Pulmonary artery endothelial cell (primary cell): ENCODE measurements around the gene SYN1. TPM values are rescaled to one million over a fixed set of nuclear protein-coding genes. Genes with fewer than 3 reads are reported as not detected.
A peak's percentile ranks its signal among the peaks of the same experiment; 100 is the strongest.

Source experiments
- DNase-seq: peaks from one replicate; pipeline ENCODE4 v3.0.0-alpha.2; 2011; ENCODE audit warnings: low read depth, low spot score
- total RNA-seq: library from RNA; depleted of rRNA; stranded (reverse); fragments of >200 nt; gene quantifications from 2 replicates; pipeline ENCODE4 v1.2.3, GENCODE V29; 2014

The SYN1 gene
- total RNA-seq, 1 donor from 2014 or later = not detected

DNA sequence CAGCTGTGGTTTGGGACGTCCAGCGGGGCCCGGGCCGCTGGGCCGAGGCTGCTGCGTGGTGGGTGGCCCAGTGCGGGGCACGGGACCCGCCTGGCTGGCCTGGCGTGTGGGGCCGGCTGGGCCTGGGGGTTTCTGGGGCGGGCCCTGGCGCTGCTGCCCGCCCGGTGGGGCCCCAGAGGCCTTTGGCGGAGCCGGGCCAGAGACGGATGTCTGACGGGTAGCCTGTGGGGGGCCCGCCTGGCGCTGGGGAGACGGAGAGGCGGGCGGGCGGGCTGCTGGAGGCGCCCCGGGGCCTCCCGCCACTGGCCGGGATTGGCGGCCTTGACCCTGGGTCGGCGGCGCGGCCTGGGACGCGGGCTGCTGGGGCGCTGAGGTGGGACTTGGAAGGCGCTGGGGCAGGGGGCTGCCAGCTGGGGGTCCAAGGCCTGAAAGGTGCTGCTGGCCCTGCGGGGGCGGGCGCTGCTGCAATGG, 45.5 kb downstream of the SYN1 start:
- DNase-seq = no peak

DNA sequence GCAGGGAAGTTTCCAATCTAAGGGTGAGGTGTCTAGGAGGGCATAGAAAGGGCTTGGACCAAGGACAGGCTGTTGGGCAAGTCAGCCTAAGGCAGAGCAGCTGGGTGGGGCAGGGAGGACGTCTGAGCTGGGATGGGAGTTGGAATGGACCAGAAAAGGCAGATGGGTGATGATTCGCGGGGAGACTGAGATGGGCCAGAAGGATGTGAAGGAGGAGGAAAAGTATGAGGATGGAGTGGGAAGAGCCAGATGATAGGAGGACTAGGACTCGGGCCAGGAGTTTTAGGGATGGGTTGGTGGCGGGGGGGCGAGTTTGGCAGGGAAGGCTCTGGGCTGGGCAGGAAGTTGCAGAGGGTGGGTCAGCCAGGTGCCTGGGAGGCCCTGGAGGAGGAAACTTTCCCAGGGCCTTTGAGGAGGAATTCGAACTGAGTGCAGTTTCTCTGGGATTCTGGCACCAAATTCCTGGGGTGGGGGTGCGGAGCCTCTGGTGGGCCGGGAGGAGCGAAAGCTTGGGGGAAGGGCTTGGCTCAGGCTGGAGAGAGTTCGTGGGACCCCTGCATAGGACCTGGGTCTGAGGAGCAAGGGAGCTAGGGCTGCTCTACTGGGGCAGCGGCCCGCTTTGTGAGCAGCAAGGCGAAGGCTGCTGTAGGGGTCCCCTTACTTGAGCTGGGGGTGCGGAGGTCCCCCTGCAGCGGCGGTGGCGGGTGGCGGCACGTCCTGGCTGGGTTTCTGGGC, 46.1 kb downstream of the SYN1 start:
- DNase-seq = no peak

DNA sequence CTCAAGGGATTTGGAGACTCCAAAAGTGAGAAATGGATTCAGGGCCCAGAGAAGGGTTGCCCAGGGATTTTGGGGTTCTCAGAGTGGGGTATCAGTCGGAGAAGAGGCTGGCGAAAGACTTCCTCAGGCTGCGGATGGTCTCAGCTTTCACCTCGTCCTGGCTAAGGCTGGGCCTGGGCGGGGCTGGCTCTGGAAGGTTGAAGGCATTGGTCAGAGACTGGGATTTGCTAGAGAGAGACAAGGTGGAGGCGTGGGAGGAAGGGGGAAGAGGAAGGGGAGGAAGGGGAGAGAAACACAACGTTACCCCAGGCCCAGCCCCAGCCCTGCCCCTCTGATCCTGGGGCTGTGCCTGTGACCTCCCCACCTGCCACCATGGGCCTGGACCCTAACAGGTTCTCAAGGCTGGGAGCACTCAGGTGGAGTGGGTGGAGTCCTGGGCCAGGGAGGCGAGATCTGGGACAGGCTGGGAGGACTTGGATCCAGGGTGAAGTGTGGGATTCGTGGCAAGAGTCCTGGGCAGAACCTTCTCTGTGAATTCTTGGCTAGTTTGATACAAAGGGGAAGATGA, 46.8 kb downstream of the SYN1 start:
- no peak for DNase-seq

DNA sequence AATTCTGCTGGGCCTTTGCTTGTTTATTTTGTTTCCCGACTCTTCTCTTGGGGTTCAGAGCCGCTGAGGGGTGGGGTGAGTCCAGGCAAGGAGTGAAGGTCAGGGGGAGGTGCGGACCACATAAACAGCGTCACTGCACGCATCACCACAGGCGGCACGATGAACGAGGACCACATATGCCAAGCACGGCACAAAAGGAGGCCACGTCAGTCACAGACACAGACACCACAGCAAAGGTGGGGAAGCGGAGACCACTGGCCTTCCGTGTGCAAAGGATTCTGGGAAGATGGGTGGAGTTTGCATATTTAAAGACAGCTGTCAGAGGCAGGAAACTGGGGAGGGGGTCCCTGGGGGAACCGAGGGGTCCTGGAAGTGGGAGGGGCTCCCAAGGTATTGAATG, 47.8 kb downstream of the SYN1 start:
- DNase-seq = no peak

DNA sequence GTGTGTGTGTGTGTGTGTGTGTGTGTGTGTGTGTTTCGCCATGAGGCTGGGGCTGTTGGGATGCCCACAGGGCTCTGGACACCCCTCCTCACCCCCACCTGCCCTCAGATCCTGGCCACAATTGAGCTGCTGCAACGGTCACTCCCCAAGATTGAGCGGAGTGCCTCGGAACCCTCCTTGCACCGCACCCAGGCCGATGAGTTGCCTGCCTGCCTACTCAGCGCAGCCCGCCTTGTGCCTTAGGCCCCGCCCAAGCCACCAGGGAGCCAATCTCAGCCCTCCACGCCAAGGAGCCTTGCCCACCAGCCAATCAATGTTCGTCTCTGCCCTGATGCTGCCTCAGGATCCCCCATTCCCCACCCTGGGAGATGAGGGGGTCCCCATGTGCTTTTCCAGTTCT, 48.4 kb downstream of the SYN1 start:
- no peak for DNase-seq

DNA sequence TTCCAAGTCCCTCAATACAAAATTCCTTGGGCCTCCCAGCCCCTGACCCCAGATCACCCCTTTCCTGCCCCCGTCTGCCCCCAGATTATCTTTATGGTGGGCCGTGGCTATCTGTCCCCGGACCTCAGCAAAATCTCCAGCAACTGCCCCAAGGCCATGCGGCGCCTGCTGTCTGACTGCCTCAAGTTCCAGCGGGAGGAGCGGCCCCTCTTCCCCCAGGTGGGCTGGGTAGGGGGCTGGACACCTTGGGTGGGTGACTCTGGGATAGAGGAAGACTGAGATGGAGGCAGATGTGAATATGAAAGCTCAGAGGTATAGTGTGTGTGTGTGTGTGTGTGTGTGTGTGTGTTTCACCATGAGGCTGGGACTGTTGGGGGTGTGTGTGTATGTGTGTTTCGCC, 48.9 kb downstream of the SYN1 start:
- no peak for DNase-seq

DNA sequence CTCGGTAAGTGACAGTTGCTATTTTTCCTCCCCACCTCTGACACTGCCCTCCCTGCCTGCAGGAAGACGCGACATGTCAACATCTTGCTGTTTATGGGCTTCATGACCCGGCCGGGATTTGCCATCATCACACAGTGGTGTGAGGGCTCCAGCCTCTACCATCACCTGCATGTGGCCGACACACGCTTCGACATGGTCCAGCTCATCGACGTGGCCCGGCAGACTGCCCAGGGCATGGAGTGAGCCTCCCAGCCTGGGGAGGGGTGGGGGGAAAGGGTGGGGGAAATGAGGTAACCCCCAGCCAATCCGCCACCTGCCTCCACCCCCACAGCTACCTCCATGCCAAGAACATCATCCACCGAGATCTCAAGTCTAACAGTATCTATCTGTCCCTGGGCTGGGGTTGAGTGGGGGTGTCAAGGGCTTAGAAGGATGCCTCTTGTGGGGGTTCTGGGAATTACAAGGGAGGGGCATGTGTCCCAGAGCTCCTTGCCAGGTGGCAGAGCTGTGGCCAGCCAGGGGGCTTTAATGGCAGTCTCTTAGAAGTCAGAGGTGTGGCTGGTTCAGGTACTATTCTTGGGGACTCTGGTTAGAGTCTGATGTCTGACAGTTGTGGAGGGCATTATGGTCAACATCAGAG, 50.9 kb downstream of the SYN1 start:
- DNase-seq = no peak

DNA sequence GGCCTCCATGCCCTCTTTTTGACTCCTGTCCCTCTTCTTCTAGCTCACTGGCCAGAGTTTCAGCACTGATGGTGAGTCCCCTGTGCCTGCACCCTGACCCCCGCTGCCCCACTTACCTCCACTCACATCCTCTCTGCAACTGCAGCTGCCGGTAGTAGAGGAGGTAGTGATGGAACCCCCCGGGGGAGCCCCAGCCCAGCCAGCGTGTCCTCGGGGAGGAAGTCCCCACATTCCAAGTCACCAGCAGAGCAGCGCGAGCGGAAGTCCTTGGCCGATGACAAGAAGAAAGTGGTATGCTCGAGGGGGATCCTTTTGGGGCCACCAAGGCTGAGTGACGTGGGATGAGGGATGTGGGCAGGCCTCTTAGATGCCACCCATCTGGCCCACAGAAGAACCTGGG, 52.8 kb downstream of the SYN1 start:
- DNase-seq = no peak

DNA sequence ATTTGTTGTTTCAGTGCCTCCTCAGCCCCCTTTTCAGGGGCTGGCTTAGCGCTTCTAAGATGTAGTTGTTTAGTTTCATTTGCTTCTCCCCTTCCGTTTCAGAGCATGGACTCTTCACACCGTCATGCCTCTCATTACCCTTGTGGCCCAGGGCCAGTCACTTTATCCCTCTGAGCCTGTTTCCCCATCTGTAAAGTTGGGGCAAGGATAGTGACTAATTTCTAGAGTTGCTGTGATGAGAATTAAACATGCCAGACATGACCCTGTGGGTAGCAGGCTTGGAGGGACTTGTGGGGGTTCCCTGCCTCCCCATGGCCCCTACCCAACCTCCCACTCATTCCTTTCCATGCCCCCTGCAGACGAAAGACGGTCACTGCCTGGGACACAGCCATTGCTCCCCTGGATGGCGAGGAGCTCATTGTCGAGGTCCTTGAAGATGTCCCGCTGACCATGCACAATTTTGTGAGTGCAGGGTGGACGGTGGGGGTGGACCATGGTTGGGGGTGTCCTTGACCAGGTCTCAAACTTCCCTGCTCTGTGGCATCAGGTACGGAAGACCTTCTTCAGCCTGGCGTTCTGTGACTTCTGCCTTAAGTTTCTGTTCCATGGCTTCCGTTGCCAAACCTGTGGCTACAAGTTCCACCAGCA, 55.1 kb downstream of the SYN1 start:
- no peak for DNase-seq

DNA sequence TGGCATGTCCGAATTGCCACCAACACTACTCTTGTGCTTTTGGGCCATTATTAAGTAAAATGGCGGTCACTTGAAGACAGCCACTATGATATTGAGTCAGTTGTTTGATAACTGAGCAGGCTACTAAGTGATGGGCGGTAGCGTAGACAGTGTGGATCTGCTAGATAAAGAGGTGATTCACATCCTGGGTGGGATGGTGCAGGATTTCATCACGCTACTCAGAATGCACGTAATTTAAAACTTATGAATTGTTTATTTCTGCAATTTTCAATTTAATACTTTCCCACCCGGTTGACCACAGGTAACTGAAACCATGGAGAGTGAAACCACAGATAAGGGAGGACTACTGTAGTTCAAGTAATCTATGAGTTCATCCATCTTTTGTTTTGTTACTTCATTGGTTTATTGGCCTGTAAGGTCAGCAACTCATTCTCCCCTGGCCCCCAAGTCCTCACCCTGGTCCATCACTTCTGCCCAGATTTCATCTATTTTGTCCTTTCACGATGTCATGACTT, 55.8 kb downstream of the SYN1 start:
- no peak for DNase-seq

DNA sequence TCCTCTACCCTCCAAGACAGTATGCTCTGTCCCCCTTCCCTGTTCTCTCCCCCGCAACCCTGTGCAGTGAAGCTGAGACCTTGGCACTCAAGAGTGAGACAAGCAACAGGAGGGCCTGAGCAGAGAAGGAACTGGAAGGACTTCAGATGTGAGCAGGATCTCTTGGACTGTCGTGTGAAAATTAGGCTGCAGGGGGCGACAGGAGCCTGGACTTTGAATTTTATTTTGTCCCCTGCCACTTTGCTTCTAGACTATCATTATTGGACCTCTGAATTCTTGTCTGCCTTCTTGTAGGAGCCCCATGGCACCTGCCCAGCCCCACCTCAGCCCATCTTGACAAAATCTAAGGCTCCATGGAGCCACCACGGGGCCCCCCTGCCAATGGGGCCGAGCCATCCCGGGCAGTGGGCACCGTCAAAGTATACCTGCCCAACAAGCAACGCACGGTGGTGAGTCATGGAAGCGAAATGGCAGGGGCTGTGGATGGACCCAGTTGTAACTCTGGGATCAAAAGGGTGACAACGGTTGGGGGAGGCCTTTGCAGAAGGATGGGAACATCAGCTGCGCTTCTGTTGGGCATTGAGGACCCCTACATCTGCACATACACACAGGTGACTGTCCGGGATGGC, 56.9 kb downstream of the SYN1 start:
- DNase-seq = no peak

DNA sequence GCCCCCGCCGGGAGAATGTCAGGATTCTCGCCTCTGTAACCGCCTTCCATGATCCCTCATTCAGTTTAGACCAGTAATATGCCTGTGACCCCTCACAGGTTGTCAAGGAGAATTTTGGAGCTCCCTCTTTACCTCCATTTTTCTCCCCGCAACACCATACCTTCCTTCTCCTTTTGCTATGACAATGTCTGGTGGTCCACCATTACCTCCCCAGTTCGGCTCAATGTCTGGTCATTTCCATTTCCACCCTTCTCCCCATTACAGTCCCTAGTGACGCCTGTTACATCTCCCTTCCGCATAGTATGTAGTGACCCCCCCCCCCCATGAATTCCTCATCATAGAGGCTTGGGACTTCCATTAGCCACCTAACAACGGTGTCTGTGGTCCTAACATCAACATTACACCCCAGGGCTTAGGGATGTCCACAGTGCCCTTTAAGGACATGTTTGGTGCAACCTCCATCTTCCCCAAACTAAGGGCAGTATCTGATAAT, 58.0 kb downstream of the SYN1 start:
- DNase-seq = no peak

DNA sequence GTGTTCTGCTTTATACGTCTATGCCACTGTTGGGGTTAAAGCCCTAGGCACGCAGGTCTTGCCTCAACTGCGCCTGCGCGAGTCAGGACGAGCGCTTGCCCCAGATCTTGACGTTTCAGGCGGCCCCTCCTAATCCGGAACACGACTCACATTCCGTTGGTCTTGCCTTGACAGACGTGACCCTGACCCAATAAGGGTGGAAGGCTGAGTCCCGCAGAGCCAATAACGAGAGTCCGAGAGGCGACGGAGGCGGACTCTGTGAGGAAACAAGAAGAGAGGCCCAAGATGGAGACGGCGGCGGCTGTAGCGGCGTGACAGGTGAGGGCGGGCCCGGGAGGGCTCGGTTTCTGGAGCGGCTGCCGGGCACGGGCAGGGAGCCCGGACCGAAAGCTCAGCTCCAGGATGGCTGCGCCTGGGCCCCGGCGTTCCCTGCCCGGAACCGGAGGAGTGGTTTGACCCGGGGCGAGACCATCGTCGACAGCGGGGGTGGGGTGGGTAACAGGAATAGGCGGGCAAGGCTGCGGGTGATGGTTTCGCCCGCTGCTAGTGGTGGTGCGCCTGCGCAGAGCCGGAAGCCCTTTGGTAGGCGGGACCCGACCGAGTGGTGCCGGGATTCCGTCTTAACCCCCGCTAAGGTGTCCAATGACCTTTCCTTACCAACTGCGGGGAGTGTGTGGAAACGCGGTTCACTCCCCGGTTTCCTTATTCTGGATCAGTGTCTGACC, 58.6 kb downstream of the SYN1 start, which contains the start of gene ARAF:
TSS of gene ARAF (plus strand) at position 272 of the 725 bp plus-strand sequence. CDS start 1,763 bp downstream, outside the sequence.
- DNase-seq = peak; percentile 94

DNA sequence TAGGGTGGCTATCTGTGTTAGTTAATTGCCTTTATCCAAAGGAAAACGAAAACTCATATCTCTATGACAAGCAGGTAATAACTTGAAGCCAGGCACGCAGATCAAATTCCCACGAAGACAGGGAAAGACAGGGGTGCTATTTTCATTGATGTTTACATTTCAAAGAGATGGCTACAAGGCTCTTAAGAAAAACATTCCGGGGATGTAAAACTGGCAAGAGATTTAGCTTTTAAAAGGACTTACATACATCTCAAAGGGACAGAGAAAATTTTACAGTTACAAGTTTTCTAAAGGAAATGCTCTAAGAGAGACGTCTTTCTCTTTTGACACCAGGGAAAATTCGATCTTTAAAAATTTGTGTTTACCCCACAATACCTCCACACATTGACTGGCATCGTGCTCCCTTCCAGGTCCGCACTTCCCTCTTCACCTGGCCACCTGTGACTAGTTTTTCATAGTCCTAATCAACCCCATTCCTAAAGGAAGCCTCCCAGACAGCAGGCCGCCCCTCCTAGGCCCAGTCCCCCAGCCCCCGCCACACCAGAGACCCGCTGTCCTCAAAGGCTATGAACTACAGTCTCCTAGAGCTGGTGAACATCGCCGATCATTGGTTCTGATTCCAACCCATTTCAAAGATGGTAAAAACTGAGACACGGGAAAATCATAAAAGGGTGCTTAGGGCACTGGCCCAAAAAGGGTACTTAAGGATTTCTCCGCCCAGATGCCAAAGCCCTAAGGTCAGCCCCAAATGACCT, 59.3 kb downstream of the SYN1 start:
- no peak for DNase-seq

DNA sequence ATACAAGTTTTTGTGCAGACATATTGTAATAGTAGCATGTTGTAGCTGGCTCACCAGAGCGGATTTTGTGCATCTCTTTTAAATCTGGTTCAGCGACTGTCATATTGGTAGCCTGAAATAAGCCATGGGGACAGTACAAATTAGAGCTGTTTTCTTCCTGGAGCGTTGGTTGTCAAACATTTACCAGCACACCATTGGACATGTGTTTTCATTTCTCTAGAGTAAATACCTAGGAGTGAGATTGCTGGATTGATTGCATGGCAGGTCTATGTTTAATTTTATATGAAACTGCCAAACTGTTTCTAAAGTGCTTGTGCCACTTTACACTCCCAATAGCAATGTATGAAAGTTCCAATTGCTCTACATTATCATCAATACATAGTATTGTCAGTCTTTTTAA, 61.2 kb downstream of the SYN1 start:
- no peak for DNase-seq

DNA sequence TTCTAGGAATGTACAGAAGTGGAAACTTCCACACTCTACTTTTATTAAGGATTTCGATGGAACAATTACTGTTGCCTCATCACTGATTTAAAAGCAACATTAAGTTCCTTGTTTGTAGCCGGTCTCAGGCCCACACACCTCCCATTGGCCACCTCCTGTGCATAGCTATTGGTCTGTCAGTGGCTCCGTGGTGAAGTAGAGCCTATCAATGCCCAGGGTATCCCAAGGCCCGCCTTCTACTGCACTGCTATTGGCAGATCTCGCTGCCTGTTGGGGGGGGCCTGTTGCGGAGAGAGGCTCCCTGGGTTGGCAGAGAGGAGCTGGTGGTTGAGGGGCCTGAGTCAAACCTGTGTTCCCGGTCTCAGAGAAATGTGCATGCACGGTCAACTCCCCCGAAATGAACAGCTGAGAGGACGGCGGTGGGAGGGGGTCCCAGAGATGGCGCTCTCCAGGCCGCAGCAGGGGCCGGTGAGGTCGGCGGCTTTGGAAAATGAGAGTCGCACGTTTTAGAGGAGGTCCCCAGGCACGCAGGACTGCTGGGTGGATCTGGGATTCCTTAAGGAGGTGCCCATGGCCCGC, 63.5 kb downstream of the SYN1 start:
- peak; percentile 82 for DNase-seq

DNA sequence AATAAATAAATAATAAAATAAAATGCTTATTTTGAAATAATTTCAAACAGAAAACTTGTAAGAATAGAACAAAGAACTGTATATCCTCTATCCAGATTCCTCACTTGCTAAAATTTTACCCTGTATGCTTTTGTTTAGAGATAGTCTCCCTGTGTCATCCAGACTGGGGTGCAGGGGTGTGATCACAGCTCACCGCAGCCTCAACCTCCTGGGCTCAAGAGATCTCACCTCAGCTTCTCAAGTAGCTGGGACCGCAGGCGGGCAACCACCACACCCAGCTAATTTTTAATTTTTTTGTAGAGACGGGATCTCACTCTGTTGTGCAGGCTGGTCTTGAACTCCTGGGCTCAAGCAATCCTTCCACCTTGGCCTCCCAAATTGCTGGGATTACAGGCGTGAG, 76.2 kb downstream of the SYN1 start:
- DNase-seq = no peak

DNA sequence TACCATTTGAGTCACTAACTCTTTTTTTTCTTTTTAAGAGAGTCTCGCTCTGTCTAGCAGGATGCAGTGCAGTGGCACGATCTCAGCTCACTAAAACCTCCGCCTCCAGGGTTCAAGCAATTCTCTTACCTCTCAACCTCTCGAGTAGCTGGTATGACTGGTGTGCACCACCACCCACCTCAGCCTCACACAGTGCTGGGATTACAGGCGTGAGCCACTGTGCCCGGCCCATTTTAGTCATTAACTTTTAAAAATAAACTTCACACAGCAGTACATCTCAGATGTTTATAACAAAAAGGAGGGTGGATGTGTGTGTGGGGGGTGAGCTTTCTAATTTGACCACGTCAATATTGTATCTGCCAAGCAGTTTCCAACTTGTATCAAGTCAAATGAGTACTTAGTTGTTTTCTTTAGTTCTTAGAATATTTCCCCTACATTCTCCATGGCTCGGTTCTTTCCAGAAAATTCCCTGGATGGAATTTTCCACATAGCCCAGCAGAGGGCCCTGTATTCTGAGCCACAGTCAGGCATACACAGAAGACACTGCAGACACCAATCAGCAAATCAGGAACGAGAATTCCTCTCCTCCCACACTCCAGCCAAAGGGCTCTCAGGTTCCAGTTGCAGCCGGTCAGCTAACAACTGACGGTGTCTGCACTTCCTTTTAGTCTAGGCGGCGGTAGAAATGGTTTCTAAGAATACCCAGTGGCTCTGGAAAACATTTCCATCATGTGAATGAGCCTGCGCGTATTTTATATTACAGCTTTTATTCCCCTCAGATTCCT, 78.7 kb downstream of the SYN1 start:
- DNase-seq = peak; percentile 77

DNA sequence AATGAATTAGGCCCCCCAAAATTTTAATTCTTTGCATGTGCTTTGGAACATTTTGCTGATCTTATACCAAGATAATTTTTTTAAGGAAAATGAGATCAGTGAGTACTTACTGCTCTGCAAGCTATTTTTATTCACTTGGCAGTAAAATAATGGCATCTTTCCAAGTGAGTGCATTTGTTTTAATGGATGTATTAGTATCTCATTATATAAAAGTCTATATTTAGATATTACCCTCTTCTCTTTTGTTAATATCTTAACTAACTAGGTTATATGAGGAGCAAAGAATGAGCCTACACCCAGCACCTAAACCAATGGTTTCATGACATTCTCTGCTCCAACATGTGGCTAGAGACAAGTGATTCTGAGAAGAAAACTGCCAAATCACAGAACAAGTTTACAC, 79.8 kb downstream of the SYN1 start:
- DNase-seq = no peak
